ENCODE results near the gene RBSN.

RBSN gene

GRCh38 chr3:15029625-15030024 lies 69.3 kb downstream of the RBSN start:
- H3K4me1 ChIP-seq (ENCODE audit: low read depth, poor library complexity, severe bottlenecking) = no peaks in the 10 kb centered on the region
- no peaks in the 10 kb centered on the region for H3K27me3 ChIP-seq (ENCODE audit: insufficient read depth, low read depth)
- H3K79me2 ChIP-seq (ENCODE audit: insufficient read depth, low read depth) = no peaks in the 10 kb centered on the region
- no peaks in the 10 kb centered on the region for H3K36me3 ChIP-seq (ENCODE audit: insufficient read depth)
- no peak overlapping the region for H3K27ac ChIP-seq
- H3K4me2 ChIP-seq = no peak overlapping the region
- no peak overlapping the region for H3K4me3 ChIP-seq (IDR thresholded peaks at IDR 0.05; ENCODE audit: insufficient read depth, low read depth, low read length)
- H3K9ac ChIP-seq = no peak overlapping the region
- no peak for TF ChIP-seq CTCF (conservative IDR thresholded peaks at IDR 0.05; ENCODE audit: low read depth, low read length)
- H4K20me1 ChIP-seq (ENCODE audit: insufficient read depth) = no peaks in the 10 kb centered on the region
- no peak overlapping the region for H2AFZ ChIP-seq (ENCODE audit: low read depth)

- Histone ChIP-seq H3K36me3 (ENCODE audit: insufficient read depth) (no peaks in the 10 kb centered on the region), H3K79me2 (ENCODE audit: insufficient read depth, low read depth) (no peaks in the 10 kb centered on the region), H4K20me1 (ENCODE audit: insufficient read depth) (no peaks in the 10 kb centered on the region), H3K4me2 (no peak overlapping the region), H2AFZ (ENCODE audit: low read depth) (no peak overlapping the region), H3K4me1 (ENCODE audit: low read depth, poor library complexity, severe bottlenecking) (no peaks in the 10 kb centered on the region), H3K4me3 (IDR thresholded peaks at IDR 0.05; ENCODE audit: insufficient read depth, low read depth, low read length) (no peak overlapping the region), H3K27me3 (ENCODE audit: insufficient read depth, low read depth) (no peaks in the 10 kb centered on the region), H3K9ac (no peak overlapping the region), H3K27ac (no peak overlapping the region)
- no peak for TF ChIP-seq CTCF (conservative IDR thresholded peaks at IDR 0.05; ENCODE audit: low read depth, low read length)
Measured at GRCh38 chr3:15023719-15024118, 75.2 kb downstream of the RBSN start.

GRCh38 chr3:15023249-15023648 lies 75.7 kb downstream of the RBSN start:
- Histone ChIP-seq H3K4me1 (ENCODE audit: low read depth, poor library complexity, severe bottlenecking) (no peaks in the 10 kb centered on the region), H3K36me3 (ENCODE audit: insufficient read depth) (no peaks in the 10 kb centered on the region), H3K27me3 (ENCODE audit: insufficient read depth, low read depth) (no peaks in the 10 kb centered on the region), H3K27ac (no peak overlapping the region), H2AFZ (ENCODE audit: low read depth) (no peak overlapping the region), H3K4me3 (IDR thresholded peaks at IDR 0.05; ENCODE audit: insufficient read depth, low read depth, low read length) (no peak overlapping the region), H3K79me2 (ENCODE audit: insufficient read depth, low read depth) (no peaks in the 10 kb centered on the region), H4K20me1 (ENCODE audit: insufficient read depth) (no peaks in the 10 kb centered on the region), H3K9ac (no peak overlapping the region), H3K4me2 (no peak overlapping the region)
- no peak for TF ChIP-seq CTCF (conservative IDR thresholded peaks at IDR 0.05; ENCODE audit: low read depth, low read length)
